ENCODE data around the gene PIM1. TPM values are rescaled to one million over a fixed set of nuclear protein-coding genes. Genes with fewer than 3 reads are reported as not detected.
"Not testable (repeated sequence)": the region's sequence is repeated elsewhere in the genome, so short reads cannot be mapped to it uniquely, and the experiment has no call there.

Gene PIM1
- total RNA-seq, 1 experiment from 2014 or later = 10.6 TPM

GRCh38 chr6:37171201-37171969 lies 1.4 kb downstream of the PIM1 start:
- DNase-seq (ENCODE audit: low spot score) = no peak

GRCh38 chr6:37171970-37172812 lies 2.2 kb downstream of the PIM1 start:
- DNase-seq (ENCODE audit: low spot score) = peak; percentile 93

GRCh38 chr6:37172912-37173492 lies 3.0 kb downstream of the PIM1 start:
- no peak for DNase-seq (ENCODE audit: low spot score)

GRCh38 chr6:37173493-37174195 lies 3.7 kb downstream of the PIM1 start:
- DNase-seq (ENCODE audit: low spot score) = no peak

- DNase-seq (ENCODE audit: low spot score) = no peak
These were observed 4.2 kb downstream of the PIM1 start for GRCh38 chr6:37174196-37174514.

GRCh38 chr6:37174515-37175331 lies 4.8 kb downstream of the PIM1 start:
- no peak for DNase-seq (ENCODE audit: low spot score)

- no peak for DNase-seq (ENCODE audit: low spot score)
These were observed 5.6 kb downstream of the PIM1 start for GRCh38 chr6:37175332-37176267.

GRCh38 chr6:37176268-37177076 lies 6.5 kb downstream of the PIM1 start:
- DNase-seq (ENCODE audit: low spot score) = no peak

- DNase-seq (ENCODE audit: low spot score) = no peak
These were observed 7.4 kb downstream of the PIM1 start for GRCh38 chr6:37177077-37177934.

GRCh38 chr6:37177935-37178517 lies 8.1 kb downstream of the PIM1 start:
- DNase-seq (ENCODE audit: low spot score) = no peak

- DNase-seq (ENCODE audit: low spot score) = no peak
These were observed 10.1 kb downstream of the PIM1 start for GRCh38 chr6:37180075-37180474.

GRCh38 chr6:37180610-37181009 lies 10.7 kb downstream of the PIM1 start:
- DNase-seq (ENCODE audit: low spot score) = not testable (repeated sequence)

GRCh38 chr6:37182736-37183590 lies 13.0 kb downstream of the PIM1 start:
- no peak for DNase-seq (ENCODE audit: low spot score)

GRCh38 chr6:37185949-37186720 lies 16.2 kb downstream of the PIM1 start:
- not testable (repeated sequence) for DNase-seq (ENCODE audit: low spot score)

GRCh38 chr6:37187321-37188022 lies 17.5 kb downstream of the PIM1 start:
- DNase-seq (ENCODE audit: low spot score) = no peak
